HCT116 (cell line): Measurements from ENCODE around the gene MLPH. TPM values are rescaled to one million over a fixed set of nuclear protein-coding genes. Genes with fewer than 3 reads are reported as not detected.

Experiments
- ATAC-seq: fragments of 200-7000 bp; cut with Tn5 transposase; 2 replicates; pipeline ENCODE4 v1.9.1; 2020; ENCODE audit warnings: mild to moderate bottlenecking, moderate library complexity
- BruUV-seq: library from RNA; stranded (reverse); fragments of 400-500 nt; replicated peaks from 2 replicates; lab custom pipeline; 2021; lab: Mats Ljungman, UMichigan
- CTCF ChIA-PET: fragments of 300-600 bp; sonication (Branson Sonifier 250); formaldehyde crosslinking; loops from one replicate; lab custom pipeline; 2021; ENCODE audit warnings: antibody characterized with exemption; lab: Charles Lee
- POLR2A ChIA-PET: fragments of 300-600, 350-600 bp; sonication (Branson Sonifier 250); formaldehyde crosslinking; loops from one replicate; lab custom pipeline; 2021; ENCODE audit warnings: antibody characterized with exemption; lab: Charles Lee
- RAD21 ChIA-PET, 2 experiments: fragments of 300-600 bp; sonication (Branson Sonifier 250); formaldehyde crosslinking; loops; one replicate each; lab custom pipeline; 2023; ENCODE audit warnings: low total read pairs in 2 of 2; ENCODE audit not compliant: uncharacterized antibody in 2 of 2, unreplicated experiment in 2 of 2, low non-redundant PET in 1 of 2; lab: Charles Lee
- DNase-seq: peaks from one replicate; pipeline ENCODE4 v3.0.0-alpha.2; 2010; ENCODE audit warnings: low read depth, low spot score
- H2AFZ ChIP-seq: fragments of 200-600 bp; shearing (Covaris generic), sonication (generic); 2 replicates; pipeline ENCODE4 v1.6.1; 2017; ENCODE audit warnings: low read depth, mixed run types, mixed read lengths, antibody characterized with exemption, low read length; ENCODE audit not compliant: poor library complexity, severe bottlenecking
- H3K27ac ChIP-seq: 2 replicates; pipeline ENCODE4 v1.5.1; 2012; ENCODE audit warnings: low read depth, low read length
- H3K27me3 ChIP-seq: fragments of 200-600 bp; sonication (generic); 2 replicates; pipeline ENCODE4 v1.6.1; 2016; ENCODE audit warnings: mixed run types, low read length, mixed read lengths; ENCODE audit not compliant: insufficient read depth
- H3K36me3 ChIP-seq, 2 experiments: fragments of 200-500 bp in 1 of 2; fragments of 200-600 bp in 1 of 2; sonication (Bioruptor generic) in 1 of 2; sonication (generic) in 1 of 2; 2 replicates each; pipeline versions ENCODE4 v1.5.1 to v1.6.1; 2014 to 2016; ENCODE audit warnings: low read length in 2 of 2, inconsistent platforms in 1 of 2, mixed read lengths in 1 of 2, mixed run types in 1 of 2; ENCODE audit not compliant: insufficient read depth in 2 of 2, control insufficient read depth in 1 of 2
- H3K4me1 ChIP-seq, 2 experiments: fragments of 200-600 bp in 1 of 2; sonication (generic) in 1 of 2; 2 replicates each; pipeline versions ENCODE4 v1.5.1 to v1.6.1; 2012 to 2017; ENCODE audit warnings: low read length in 2 of 2, inconsistent platforms in 1 of 2, mild to moderate bottlenecking in 1 of 2, mixed read lengths in 1 of 2, mixed run types in 1 of 2, moderate library complexity in 1 of 2; ENCODE audit not compliant: insufficient read depth in 2 of 2, control insufficient read depth in 1 of 2
- H3K4me2 ChIP-seq: fragments of 200-600 bp; sonication (generic); 2 replicates; pipeline ENCODE4 v1.6.1; 2017; ENCODE audit warnings: mixed run types, low read length, mixed read lengths
- H3K4me3 ChIP-seq, 2 experiments: fragments of 200-600 bp in 1 of 2; sonication (generic) in 1 of 2; replicated peaks in 1 of 2; 2 replicates each; pipeline ENCODE4 v1.5.1; 2011 to 2016; ENCODE audit warnings: low read length in 2 of 2, control low read depth in 1 of 2, low read depth in 1 of 2, mild to moderate bottlenecking in 1 of 2, mixed read lengths in 1 of 2, mixed run types in 1 of 2
- H3K79me2 ChIP-seq: fragments of 200-600 bp; sonication (generic); 2 replicates; pipeline ENCODE4 v1.6.1; 2017; ENCODE audit warnings: mild to moderate bottlenecking, mixed run types, low read length, moderate library complexity, mixed read lengths; ENCODE audit not compliant: insufficient read depth
- H3K9ac ChIP-seq: fragments of 200-600 bp; sonication (generic); 2 replicates; pipeline ENCODE4 v1.6.1; 2016; ENCODE audit warnings: low read length, mixed read lengths
- H3K9me2 ChIP-seq: fragments of 200-600 bp; sonication (generic), shearing (Covaris generic); 2 replicates; pipeline ENCODE4 v1.6.1; 2017; ENCODE audit warnings: mixed run types, mild to moderate bottlenecking, moderate library complexity; ENCODE audit not compliant: insufficient read depth
- H3K9me3 ChIP-seq, 2 experiments: fragments of 200-500 bp in 1 of 2; fragments of 200-600 bp in 1 of 2; sonication (Bioruptor generic) in 1 of 2; sonication (generic) in 1 of 2; 2 replicates each; pipeline ENCODE4 v1.6.1; 2014 to 2017; ENCODE audit warnings: low read length in 2 of 2, mixed read lengths in 2 of 2, inconsistent platforms in 1 of 2, low read depth in 1 of 2, mild to moderate bottlenecking in 1 of 2, mixed run types in 1 of 2, moderate library complexity in 1 of 2; ENCODE audit not compliant: control insufficient read depth in 1 of 2, insufficient read depth in 1 of 2
- H4K20me1 ChIP-seq: fragments of 200-600 bp; sonication (generic), shearing (Covaris generic); 2 replicates; pipeline ENCODE4 v1.6.1; 2017; ENCODE audit warnings: mixed run types, mild to moderate bottlenecking, moderate library complexity; ENCODE audit not compliant: insufficient read depth
- CBX3 ChIP-seq: IDR thresholded peaks from 2 replicates; pipeline ENCODE4 v1.6.1; 2012; ENCODE audit warnings: low read depth
- CEBPB ChIP-seq: IDR thresholded peaks from 2 replicates; pipeline ENCODE4 v1.6.1; 2012; ENCODE audit warnings: low read depth
- EZH2 ChIP-seq: fragments of 200-600 bp; sonication (generic); IDR thresholded peaks from 2 replicates; pipeline ENCODE4 v1.6.1; 2017; ENCODE audit warnings: antibody characterized with exemption, mixed run types
- FOSL1 ChIP-seq: IDR thresholded peaks from 2 replicates; pipeline ENCODE4 v1.6.1; 2012; ENCODE audit warnings: low read depth
- JUND ChIP-seq: IDR thresholded peaks from 2 replicates; pipeline ENCODE4 v1.6.1; 2012
- POLR2AphosphoS5 ChIP-seq: IDR thresholded peaks from 2 replicates; pipeline ENCODE4 v1.6.1; 2011; ENCODE audit warnings: mild to moderate bottlenecking, low read depth, low read length, moderate library complexity
- RAD21 ChIP-seq: IDR thresholded peaks from 2 replicates; pipeline ENCODE4 v1.6.1; 2012; ENCODE audit warnings: low read depth, mild to moderate bottlenecking
- SP1 ChIP-seq: IDR thresholded peaks from 2 replicates; pipeline ENCODE4 v1.6.1; 2012; ENCODE audit warnings: low read depth
- SRF ChIP-seq: IDR thresholded peaks from 2 replicates; pipeline ENCODE4 v1.6.1; 2012; ENCODE audit warnings: low read depth
- ZBTB33 ChIP-seq: IDR thresholded peaks from 2 replicates; pipeline ENCODE4 v1.6.1; 2011; ENCODE audit warnings: mild to moderate bottlenecking, low read length, moderate library complexity; ENCODE audit not compliant: insufficient replicate concordance; ENCODE audit errors: extremely low read depth
- intact Hi-C: fragments of 100-400 bp; cut with micrococcal nuclease; formaldehyde crosslinking; loops from 2 replicates; pipeline ENCODE4 v1.10.0; 2022
- total RNA-seq: library from RNA; stranded (reverse); gene quantifications from one replicate; pipeline ENCODE4 v1.2.1, GENCODE V29; 2021; ENCODE audit not compliant: unreplicated experiment

The MLPH gene
- total RNA-seq, 1 experiment from 2014 or later, result 81.4 TPM

GRCh38 chr2:237465515-237466148 lies 21.4 kb upstream of the MLPH start:
- ChIA-PET RAD21 (interaction anchor here in 1 of 2 experiments (0.8 kb wide), 1 partner anchor 113 kb away, joined by 3 read pairs; no protein-coding TSS in a partner anchor), CTCF (interaction anchor here (0.6 to 1.4 kb wide), 3 partner anchors 10 to 956 kb away, joined by 3 to 5 read pairs (median 3); no protein-coding TSS in a partner anchor), POLR2A (interaction anchor here (0.9 kb wide), 1 partner anchor 10 kb away, joined by 3 read pairs; no protein-coding TSS in a partner anchor)
- ATAC-seq (no peak), DNase-seq (peak; percentile 61)
- Histone ChIP-seq H3K4me3 (no peak overlapping the region), H3K36me3 (no peaks in the 10 kb centered on the region), H3K79me2 (no peaks in the 10 kb centered on the region), H4K20me1 (no peaks in the 10 kb centered on the region), H3K4me2 (peak overlapping the region; percentile 17; the same call in 1 of the 2 replicates), H3K4me1 (peaks cover 0 to 8% of the 10 kb centered on the region in 2 experiments; a peak in 2 of 4 replicates), H3K27me3 (no peaks in the 10 kb centered on the region), H3K9ac (no peak overlapping the region), H3K27ac (no peak overlapping the region), H3K9me3 (no peaks in the 10 kb centered on the region), H2AFZ (no peak overlapping the region), H3K9me2 (no peaks in the 10 kb centered on the region)
- BruUV-seq, result no TSS peak
- intact Hi-C loops, result no loop called here
- TF ChIP-seq RAD21 (no peak), CEBPB (peak; percentile 92), SP1 (peak; percentile 76), ZBTB33 (no peak), CBX3 (0 out of 2 replicates have a peak, but pooled peaks have one; percentile 40), POLR2AphosphoS5 (peak; percentile 55), SRF (no peak), FOSL1 (peak; percentile 68), JUND (peak; percentile 58), EZH2 (no peak)
